GM19025 (cell line): ENCODE data around the gene MYH14.
A peak's percentile ranks its signal among the peaks of the same experiment; 100 is the strongest.
"Not testable (repeated sequence)": the region's sequence is repeated elsewhere in the genome, so short reads cannot be mapped to it uniquely, and the experiment has no call there.

Experiments used
- ATAC-seq: cut with Tn5 transposase; IDR thresholded peaks from one replicate; pipeline ENCODE4 v1.9.1; 2021; ENCODE audit warnings: mild to moderate bottlenecking, low read depth, moderate library complexity; ENCODE audit not compliant: unreplicated experiment

Gene MYH14

GRCh38 chr19:50353487-50353880, 150.1 kb downstream of the MYH14 start:
- ATAC-seq = not testable (repeated sequence)

GRCh38 chr19:50356691-50357177, 153.3 kb downstream of the MYH14 start:
- ATAC-seq = no peak

- peak; percentile 49 for ATAC-seq
Measured at GRCh38 chr19:50357178-50358100, 154.0 kb downstream of the MYH14 start.

- no peak for ATAC-seq
Measured at GRCh38 chr19:50358483-50359327, 155.3 kb downstream of the MYH14 start.

GRCh38 chr19:50359328-50359818, 156.0 kb downstream of the MYH14 start:
- no peak for ATAC-seq
